ENCODE results near the gene ARHGAP6.
A peak's percentile ranks its signal among the peaks of the same experiment; 100 is the strongest.

The ARHGAP6 gene

DNA sequence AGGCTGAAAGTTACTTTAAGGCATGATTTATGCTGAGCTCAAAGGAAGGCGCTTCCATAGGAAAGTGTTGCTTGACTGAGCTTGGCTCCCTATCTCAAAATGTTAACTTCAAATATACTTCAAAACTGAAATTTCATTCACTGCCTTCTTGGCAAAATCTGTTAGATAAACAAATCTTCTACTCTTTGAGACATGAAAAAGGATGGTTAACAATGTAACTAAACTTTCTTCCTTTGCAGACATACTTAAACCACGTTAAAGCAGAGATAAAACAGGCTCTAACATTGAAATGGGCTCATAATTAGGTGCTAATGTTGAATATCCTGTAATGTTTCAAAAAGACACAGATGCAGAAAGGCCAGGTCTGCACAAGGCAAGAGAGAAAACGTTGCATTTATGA lies 262.1 kb downstream of the ARHGAP6 start:
- no peak for DNase-seq (ENCODE audit: low spot score)
- H3K27ac ChIP-seq = no peak overlapping the region
- TF ChIP-seq, protein P1, sequence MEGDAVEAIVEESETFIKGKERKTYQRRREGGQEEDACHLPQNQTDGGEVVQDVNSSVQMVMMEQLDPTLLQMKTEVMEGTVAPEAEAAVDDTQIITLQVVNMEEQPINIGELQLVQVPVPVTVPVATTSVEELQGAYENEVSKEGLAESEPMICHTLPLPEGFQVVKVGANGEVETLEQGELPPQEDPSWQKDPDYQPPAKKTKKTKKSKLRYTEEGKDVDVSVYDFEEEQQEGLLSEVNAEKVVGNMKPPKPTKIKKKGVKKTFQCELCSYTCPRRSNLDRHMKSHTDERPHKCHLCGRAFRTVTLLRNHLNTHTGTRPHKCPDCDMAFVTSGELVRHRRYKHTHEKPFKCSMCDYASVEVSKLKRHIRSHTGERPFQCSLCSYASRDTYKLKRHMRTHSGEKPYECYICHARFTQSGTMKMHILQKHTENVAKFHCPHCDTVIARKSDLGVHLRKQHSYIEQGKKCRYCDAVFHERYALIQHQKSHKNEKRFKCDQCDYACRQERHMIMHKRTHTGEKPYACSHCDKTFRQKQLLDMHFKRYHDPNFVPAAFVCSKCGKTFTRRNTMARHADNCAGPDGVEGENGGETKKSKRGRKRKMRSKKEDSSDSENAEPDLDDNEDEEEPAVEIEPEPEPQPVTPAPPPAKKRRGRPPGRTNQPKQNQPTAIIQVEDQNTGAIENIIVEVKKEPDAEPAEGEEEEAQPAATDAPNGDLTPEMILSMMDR (IDR thresholded peaks at IDR 0.05) = no peak

DNA sequence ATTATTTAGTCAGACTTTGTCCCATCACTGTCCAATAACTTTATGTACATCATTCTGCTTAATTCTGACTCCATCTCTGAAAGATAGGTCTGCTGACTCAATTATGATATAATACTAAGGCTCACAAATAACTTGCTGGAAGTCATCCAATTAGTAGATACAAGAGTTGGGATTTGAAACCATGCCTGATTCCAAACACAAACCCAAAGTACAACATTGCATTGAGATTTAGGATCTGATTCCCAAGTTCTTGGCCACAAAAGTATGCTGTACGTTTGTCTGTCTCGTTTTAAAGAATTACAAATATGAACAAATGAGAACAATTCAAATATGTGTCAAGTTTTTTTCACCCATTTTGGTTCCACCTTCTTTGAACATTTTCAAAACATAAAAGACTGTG lies 263.8 kb downstream of the ARHGAP6 start:
- no peak for DNase-seq (ENCODE audit: low spot score)
- no peak overlapping the region for H3K27ac ChIP-seq
- H3K4me3 ChIP-seq = no peak overlapping the region
- TF ChIP-seq, protein P1 (IDR thresholded peaks at IDR 0.05) = no peak

More for the DNA sequence above, 262.1 kb downstream of the ARHGAP6 start:
- H3K4me3 ChIP-seq = no peak overlapping the region

GRCh38 chrX:11399489-11400094 lies 266.1 kb downstream of the ARHGAP6 start:
- TF ChIP-seq, protein P1 (IDR thresholded peaks at IDR 0.05) = no peak
- H3K27ac ChIP-seq = no peak overlapping the region
- no peak overlapping the region for H3K4me3 ChIP-seq
- no peak for DNase-seq (ENCODE audit: low spot score)

- H3K27ac ChIP-seq = no peak overlapping the region
- TF ChIP-seq, protein P1 (IDR thresholded peaks at IDR 0.05) = no peak
- H3K4me3 ChIP-seq = no peak overlapping the region
- DNase-seq (ENCODE audit: low spot score) = no peak
Measured at GRCh38 chrX:11398785-11399184, 266.9 kb downstream of the ARHGAP6 start.

- Histone ChIP-seq H3K4me3 (no peak overlapping the region), H3K27ac (no peak overlapping the region)
- TF ChIP-seq, protein P1 (IDR thresholded peaks at IDR 0.05) = no peak
- no peak for DNase-seq (ENCODE audit: low spot score)
Measured at GRCh38 chrX:11398139-11398538, 267.6 kb downstream of the ARHGAP6 start.

GRCh38 chrX:11397680-11398079 lies 268.0 kb downstream of the ARHGAP6 start:
- no peak for DNase-seq (ENCODE audit: low spot score)
- TF ChIP-seq, protein P1 (IDR thresholded peaks at IDR 0.05) = no peak
- Histone ChIP-seq H3K27ac (no peak overlapping the region), H3K4me3 (no peak overlapping the region)

DNA sequence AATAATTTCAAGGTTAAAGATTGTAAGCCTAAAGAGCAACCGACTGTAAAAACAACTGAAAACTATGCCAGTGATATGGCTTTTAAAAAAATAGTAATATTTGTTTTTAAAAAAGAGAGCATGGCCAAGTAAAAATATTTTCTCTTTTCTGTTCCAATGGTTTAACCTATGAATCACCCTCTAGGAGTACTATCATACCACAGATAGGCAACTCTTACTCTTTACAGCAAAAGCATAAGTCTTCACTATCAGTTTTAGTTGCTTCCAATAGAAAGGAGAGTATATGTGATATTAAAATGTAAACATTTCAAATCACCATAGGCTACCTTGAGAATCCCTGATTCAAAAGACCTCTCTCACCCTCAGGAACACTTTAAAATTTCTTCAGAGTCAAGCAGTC lies 269.9 kb downstream of the ARHGAP6 start:
- peak overlapping the region; percentile 37 to 48 for H3K27ac ChIP-seq
- DNase-seq (ENCODE audit: low spot score) = no peak
- H3K4me3 ChIP-seq = no peak overlapping the region
- TF ChIP-seq, protein P1 (IDR thresholded peaks at IDR 0.05) = no peak
